DMS53 treated with DMSO at 0.1 percent for 48 hours (cell line): ENCODE results near the gene FAM227B.
"Not testable (repeated sequence)": the region's sequence is repeated elsewhere in the genome, so short reads cannot be mapped to it uniquely, and the experiment has no call there.

Experiments used
- DNase-seq: peaks from one replicate; lab custom pipeline; 2025; ENCODE audit not compliant: unreplicated experiment; lab: John Stamatoyannopoulos, UW

Gene FAM227B

GRCh38 chr15:49495993-49496753, 124.4 kb downstream of the FAM227B start:
- DNase-seq, result no peak

- no peak for DNase-seq
These were observed 125.8 kb downstream of the FAM227B start for GRCh38 chr15:49494842-49495241.

- DNase-seq, result no peak
These were observed 127.8 kb downstream of the FAM227B start for GRCh38 chr15:49492830-49493229.

DNA sequence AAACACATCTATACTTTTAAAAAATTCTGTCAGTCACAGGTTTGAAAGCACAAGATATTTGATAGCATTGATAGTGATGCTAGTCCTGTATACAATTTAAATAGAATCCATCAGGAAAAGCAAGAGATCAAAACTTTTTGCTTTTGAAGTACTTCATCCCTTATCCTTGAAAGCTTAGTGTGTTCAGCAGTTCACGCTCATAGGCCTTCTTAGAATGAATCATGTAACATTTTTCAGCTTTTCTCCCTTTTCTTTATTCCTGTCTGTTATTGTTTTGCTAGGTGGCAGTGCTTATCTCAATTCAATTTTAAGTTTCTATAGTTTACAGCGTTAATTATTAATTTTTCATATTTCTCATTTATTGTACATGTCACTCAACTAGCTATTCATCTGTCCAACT, 128.5 kb downstream of the FAM227B start:
- no peak for DNase-seq

- no peak for DNase-seq
These were observed 129.7 kb downstream of the FAM227B start for GRCh38 chr15:49490966-49491365.

DNA sequence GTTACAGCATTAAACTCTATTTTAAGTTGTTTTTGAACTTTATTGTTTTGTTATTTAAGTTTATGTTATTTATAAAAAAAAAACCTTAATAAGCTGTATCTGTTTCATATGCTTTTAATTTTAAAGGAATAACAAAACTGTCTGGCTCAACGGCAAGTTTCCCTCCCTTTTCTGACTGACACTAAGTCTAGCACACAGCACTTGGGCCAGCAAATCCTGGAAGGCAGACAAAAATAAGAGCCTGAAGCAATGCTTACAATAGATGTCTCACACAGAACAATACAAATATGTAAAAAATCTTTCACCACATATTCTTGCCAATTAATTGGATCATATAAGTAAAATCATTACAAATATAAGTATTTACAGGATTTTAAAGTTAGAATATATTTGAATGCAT, 135.2 kb downstream of the FAM227B start:
- DNase-seq, result not testable (repeated sequence)

- not testable (repeated sequence) for DNase-seq
These were observed 141.6 kb downstream of the FAM227B start for GRCh38 chr15:49478982-49479381.

- DNase-seq, result not testable (repeated sequence)
These were observed 142.6 kb downstream of the FAM227B start for GRCh38 chr15:49478021-49478420.

DNA sequence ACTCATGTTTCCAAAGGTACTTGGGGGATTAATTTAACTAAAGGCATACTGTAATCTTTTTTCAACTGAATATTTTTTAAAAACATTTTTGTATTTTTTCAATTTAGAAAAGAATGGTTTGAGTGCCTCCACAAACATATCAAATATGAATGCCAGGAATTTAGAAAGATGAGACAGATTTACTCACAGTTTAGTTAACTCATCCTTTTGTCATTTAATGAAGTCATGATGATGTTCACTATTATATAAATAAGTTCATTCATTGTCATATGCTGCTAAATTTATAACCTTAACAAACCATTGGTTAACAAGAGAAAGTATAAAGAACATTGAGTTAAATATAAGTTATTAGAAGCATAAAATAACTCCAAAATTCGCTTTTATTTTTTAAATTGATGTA, 147.6 kb downstream of the FAM227B start:
- DNase-seq, result no peak

GRCh38 chr15:49472338-49472737, 148.3 kb downstream of the FAM227B start:
- DNase-seq, result no peak

DNA sequence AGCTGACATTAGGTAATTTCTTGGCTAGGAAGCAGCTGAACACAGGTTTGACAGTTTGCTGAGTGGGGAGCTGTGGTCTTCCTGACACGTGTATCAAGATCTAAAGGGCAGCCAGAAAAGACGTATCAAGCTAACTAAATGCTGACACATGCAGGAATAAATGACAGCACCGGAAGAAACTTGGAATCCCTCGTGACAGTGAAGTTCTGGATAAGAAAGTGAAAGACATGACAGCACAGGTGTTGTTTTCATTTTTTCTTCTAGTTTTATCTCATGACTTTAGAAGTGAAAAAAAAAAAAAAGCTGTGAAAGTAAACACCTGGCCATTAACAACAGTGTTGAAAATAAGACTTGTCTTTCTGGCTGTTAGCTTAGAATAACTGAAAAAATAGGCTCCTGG, 148.9 kb downstream of the FAM227B start:
- DNase-seq, result no peak

DNA sequence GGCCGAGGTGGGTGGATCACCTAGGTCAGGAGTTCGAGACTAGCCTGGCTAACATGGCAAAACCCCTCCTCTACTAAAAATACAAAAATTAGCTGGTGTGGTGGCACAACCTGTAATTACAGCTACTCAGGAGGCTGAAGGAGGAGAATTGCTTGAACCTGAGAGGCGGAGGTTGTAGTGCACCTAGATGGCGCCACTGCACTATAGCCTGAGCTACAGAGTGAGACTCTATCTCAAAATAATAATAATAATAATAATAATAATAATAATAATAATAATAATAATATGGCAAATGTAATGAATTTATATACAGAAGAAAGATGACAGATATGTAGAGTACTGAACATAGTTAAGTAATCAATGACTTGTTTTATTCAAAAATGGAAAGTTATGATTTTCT, 149.4 kb downstream of the FAM227B start:
- DNase-seq, result not testable (repeated sequence)

- no peak for DNase-seq
These were observed 152.2 kb downstream of the FAM227B start for GRCh38 chr15:49468481-49468839.

DNA sequence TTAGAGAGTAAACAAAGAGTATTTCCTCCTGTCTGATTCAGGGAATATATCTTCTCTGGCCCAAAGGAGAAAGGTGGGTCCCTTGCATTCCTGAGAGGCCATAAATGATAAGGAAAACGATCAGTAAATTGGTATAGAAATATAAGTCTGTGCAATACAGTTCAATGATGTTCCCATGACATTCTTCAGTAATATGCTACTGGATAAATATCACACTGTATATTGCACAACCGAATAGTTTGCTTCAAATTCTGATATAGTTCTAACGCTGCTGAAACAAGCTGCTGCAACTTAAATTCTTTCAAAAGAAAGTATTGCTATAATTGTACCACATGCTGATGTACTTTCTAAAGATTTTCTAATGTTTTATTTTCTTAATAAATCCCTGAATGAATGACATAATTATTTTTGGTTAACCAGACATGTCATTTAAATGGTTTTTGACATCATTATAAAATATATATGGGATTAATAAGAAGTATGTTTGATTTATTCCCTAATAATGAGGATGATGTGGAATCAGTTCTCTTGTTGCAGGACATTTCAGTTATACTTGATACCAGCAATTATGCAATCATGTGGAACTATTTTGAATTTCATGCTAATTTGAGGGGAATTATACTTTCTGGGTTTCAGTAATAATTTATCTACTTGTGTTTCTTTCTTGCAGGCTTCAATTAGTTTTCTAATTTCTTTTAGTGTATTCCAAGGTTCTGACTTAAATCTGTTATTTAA, 152.7 kb downstream of the FAM227B start:
- no peak for DNase-seq

DNA sequence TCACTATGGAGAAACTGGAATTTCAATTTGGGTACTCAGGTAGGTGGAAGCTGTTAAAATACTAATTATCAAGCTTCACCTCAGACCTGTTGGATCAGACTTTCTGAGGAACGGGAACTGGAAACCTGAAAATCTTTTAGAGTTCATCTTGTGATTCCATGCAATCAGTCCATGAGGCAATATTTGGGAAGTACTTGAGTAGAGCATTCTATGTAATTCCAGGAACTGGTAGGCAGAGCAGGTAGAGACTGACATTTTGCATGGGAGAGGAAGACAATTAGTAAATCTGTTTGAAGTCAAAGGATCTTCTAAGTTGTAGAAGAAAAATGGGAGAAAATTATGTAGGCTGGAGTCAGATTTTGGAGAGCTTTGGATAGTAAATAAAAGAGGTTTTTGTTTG, 154.5 kb downstream of the FAM227B start:
- DNase-seq, result no peak

DNA sequence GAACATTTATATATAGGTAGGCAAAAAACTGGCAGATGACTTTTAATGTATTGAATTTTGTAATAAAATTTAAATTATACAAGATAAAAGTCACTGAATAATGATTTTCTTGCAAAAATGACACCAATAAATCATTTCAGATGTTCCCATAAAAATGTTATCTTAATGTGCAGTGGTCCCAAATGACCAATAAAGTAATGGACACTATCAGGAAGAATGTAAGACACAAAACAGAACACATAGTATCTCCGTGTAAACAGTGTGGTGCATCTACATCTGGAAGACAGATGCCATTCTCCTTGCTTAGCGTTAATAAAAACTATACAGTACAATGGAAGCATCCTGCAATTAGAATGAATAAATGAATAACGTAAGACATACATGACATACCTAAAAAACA, 156.1 kb downstream of the FAM227B start:
- no peak for DNase-seq

GRCh38 chr15:49462232-49462844, 158.3 kb downstream of the FAM227B start:
- no peak for DNase-seq

DNA sequence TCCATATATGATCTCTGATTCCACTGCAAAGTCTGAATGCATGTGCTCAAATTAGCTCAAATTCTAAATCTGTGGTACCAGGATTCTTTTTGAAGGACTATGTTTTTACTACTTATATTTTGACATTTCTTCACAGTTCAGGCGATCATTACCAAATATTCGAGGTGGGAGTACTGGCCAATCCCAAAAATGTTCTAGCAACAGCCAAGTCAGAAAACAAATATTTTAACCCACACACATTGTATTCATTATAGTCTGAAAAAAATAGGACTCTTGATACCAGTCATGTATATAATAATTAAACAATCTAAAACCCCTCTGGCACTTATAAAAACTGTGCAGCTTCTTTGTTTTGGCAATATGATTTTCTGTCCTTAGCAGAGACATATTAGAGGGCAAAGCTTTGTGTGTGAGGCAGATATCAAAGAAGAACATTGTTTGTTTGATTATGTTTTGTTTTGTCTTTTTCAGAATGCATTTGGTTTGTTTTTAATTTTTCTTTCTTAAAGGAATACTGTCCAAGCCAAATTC, 160.1 kb downstream of the FAM227B start:
- DNase-seq, result no peak

GRCh38 chr15:49458145-49458544, 162.5 kb downstream of the FAM227B start:
- DNase-seq, result no peak

DNA sequence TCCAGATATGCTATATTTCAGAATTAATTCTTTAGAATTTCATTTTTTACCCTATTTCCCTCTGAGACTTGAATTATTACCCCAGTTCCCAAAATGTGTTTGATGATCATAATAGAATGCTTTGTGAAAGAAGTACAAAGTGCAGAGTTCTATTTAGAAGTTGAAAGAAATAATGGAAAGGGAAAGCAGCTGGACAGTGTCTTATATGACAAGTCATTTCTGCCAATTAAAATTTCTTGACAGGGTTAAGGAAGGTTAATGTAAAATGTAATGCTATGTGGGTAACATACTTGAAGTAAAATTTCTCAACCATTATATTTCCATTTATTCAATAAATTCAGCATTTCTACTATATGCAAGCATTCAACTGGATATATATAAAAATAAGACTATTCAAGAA, 164.5 kb downstream of the FAM227B start:
- DNase-seq, result no peak

GRCh38 chr15:49452595-49452994, 168.0 kb downstream of the FAM227B start:
- no peak for DNase-seq

DNA sequence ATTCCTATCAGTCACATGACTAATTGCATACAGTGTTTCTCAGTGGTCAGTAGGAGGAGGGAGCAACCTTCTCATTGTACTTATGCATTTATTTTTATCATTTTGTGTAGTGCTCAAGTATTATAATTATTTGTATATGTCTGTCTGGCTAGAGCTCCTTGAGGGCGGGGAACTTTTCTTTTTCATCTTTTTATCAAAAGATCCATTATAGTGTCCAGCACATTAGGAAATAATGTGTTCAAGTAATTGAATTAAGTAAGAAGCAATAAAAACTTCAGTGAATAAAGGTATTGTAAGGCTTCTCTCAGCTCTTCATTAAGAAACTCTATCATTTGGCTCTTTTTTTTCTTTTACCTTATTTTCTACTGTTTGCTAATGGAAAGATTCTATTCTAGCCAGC, 178.8 kb downstream of the FAM227B start:
- DNase-seq, result no peak
